ENCODE data around the gene UBAP1L.
"Not testable (repeated sequence)": the region's sequence is repeated elsewhere in the genome, so short reads cannot be mapped to it uniquely, and the experiment has no call there.

UBAP1L gene

DNA sequence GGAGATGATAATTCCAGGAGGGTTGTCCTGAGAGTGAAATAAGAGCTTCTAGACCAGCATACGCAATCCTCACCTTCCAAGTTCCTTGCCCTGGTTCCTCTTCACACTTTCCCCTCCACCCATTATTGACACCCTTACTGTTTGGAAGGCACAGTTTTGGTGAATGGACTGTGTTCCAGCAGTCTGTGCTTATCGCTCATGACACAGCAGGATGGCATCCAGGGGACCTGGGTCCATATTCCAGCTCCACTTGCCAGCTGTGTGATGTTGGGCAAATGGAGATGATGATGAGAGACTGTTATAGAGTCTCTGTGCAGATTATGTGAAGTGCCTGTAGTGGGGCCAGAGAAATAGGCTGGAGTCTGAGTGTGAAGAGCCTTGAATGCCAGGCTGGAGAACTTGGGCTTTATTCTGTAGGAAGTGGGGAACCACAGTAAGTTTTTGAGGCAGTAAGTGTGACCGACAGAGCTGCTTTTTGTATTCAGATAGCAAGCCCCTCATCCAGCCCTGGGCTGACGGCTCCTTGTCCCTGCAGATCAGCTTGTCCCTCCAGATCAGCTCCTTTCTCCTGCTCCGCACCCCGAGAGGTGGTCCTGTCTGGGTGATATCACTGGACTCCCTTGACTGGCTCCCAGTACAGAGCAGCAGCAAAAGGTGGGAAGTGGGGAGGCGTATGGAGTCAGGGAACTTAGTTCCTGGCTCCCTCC, 30.3 kb downstream of the UBAP1L start:
- DNase-seq (ENCODE audit: low spot score), result no peak

DNA sequence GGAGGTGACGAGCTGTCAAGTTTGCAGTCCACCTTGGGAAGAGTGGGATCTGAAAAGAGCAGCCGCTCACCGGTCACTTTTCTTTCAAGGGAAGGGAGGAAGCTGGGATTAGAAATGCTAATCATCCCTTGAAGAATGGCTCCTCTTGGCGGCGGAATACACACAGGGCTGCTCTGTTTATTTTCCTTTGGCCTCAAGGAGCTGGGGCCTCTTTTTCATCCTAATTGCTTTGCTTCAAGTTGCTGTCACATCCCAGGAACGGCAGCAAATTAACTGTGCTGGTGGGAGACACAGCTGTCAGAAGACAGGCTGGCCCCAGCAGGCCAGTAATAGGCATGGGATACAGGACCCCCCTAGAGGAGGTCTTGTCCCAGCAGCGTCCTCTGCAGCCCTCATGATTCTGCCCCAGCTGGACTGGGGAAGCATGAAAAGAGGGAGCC, 31.7 kb downstream of the UBAP1L start:
- peak; percentile 43 for DNase-seq (ENCODE audit: low spot score)

DNA sequence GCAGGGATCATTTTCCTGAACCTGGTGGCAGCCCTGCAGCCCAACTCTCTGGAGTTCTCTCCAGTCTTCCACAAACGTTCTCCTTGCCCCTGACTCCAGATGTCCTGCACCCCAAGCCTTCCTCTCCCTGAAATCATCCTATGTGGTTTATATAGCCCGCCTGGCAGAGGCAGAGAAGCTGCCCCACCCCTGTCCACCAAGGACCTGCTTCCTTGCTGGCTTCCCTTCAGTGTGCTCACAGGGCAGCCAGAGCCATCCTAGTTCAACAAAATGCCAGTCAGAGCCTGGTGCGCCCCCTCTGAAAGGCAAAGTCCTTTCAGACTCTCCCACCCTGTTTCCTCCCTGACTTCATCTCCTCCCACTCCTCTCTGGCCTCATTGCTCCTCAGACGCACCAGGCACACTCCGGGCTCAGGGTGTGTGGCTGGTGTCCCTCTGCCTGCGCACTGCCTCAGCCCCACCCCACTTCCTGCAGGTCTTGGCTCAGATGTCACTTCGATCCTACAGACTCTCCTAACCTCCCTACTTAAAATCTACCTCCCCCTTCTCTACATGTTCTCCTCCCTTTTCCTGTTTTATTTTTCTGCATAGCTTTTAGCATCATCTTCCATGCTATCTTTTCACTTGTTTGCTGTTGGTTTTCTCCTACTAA, 32.6 kb downstream of the UBAP1L start:
- no peak for DNase-seq (ENCODE audit: low spot score)

DNA sequence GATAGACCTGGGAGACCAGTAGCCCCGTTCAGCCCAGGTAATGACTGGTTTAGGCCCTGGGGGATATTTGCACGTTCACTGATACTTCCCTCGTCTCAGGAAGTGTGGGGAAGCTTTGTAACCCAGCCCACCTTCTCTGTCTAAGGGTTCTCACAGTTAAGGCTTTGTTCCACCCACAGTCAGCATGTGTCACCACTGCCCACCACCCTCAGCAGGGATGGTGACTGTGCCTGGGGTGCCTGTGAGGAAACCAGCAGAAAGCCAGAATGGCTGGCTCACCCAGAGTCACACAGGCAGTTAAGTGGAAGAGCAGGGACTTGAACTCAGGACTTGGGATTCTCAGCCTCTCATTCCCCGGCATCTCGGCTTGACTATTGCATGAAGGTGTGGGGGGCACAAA, 33.2 kb downstream of the UBAP1L start:
- DNase-seq (ENCODE audit: low spot score), result no peak

DNA sequence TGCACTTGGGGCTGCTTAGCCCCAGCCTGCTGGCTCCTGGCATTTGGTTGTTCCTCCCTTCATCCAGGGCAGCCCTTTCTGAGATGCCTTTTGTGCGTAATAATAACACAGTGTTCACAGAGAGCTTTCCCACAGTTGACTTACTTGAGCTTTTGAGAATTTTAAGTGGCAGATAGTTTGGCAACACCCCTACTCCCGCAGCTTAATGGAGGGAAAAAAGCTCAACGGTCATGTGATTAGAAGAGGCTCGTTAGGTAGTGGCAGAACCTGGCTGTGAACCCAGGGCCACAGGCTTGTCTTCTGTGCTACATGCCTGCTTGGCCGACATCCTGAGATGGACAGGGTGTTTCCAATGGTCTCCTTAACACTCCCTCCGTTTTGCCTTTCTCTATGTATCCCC, 33.7 kb downstream of the UBAP1L start:
- DNase-seq (ENCODE audit: low spot score), result no peak

DNA sequence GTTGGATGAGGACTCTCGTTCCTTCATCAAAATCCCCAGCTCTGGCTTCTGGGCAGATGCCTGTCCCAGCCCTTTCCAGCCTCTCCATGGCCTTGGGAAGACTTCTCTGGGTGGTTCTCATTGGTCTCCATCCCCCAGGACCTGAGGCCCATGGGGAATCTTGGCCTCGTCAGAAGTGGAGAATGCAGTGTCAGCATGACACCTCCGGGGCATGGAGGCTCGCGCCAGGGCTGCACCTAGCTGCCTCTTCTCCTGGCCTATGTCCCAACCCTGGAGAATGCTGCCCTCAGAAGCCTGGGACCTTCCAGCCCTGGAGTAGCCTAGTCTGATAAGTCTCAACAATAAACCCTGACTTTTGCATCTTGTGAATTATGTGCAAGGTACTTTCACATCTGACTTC, 35.4 kb downstream of the UBAP1L start:
- no peak for DNase-seq (ENCODE audit: low spot score)

DNA sequence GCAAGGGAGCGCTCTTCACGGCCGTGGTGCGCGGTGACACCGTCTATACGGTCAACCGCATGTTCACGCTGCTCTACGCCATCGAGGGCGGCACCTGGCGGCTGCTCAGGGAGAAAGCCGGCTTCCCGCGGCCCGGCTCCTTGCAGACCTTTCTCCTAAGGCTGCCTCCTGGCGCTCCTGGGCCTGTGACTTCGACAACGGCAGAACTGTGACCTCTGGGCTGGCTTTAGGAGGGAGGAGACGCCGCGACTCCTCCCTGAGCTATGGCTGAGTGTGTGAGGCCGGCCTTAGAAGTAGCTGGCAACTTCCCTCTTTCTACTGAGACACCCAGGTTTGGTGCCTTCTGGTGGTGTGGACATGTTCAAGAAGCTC, 37.0 kb downstream of the UBAP1L start:
- DNase-seq (ENCODE audit: low spot score), result no peak

DNA sequence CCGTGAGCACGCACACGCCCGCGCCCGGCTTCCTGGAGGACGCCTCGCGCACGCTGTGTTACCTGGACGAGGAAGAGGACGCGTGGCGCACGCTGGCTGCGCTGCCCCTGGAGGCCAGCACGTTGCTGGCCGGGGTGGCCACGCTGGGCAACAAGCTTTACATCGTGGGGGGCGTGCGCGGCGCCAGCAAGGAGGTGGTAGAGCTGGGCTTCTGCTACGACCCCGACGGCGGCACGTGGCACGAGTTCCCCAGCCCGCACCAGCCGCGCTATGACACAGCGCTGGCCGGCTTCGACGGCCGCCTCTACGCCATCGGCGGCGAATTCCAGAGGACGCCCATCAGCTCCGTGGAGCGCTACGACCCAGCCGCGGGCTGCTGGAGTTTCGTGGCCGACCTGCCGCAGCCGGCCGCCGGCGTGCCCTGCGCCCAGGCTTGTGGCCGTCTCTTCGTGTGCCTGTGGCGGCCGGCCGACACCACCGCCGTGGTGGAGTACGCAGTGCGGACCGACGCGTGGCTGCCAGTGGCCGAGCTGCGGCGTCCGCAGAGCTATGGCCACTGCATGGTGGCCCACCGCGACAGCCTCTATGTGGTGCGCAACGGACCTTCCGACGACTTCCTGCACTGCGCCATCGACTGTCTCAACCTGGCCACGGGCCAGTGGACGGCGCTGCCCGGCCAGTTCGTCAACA, 37.6 kb downstream of the UBAP1L start:
- no peak for DNase-seq (ENCODE audit: low spot score)

DNA sequence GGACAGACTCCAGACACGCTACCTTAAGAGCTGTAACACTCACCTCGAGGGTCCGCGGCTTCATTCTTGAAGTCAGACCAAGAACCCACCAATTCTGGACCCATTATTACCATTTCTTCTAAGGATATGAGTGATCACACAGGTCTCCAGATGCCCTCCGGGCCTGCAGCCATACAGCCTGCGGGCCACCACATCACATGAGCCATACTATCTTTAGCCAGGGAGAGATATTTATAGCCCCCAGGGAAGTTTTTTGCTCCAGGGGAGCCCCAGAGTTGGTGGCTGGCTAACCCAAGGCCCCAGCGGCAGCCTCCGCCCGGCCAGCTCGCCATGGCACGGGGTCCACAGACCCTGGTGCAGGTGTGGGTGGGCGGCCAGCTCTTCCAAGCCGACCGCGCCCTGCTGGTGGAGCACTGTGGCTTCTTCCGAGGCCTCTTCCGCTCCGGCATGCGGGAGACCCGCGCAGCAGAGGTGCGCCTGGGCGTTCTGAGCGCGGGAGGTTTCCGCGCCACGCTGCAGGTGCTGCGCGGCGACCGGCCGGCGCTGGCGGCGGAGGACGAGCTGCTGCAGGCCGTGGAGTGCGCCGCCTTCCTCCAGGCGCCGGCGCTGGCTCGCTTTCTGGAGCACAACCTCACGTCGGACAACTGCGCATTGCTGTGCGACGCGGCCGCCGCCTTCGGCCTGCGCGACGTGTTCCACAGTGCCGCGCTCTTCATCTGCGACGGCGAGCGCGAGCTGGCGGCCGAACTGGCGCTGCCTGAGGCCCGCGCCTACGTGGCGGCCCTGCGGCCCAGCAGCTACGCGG, 38.3 kb downstream of the UBAP1L start, which contains the start of gene KBTBD13:
Gene KBTBD13 (plus strand): TSS at position 261 of the 805 bp plus-strand sequence. CDS start 70 bp downstream, at position 331.
- no peak for DNase-seq (ENCODE audit: low spot score)

DNA sequence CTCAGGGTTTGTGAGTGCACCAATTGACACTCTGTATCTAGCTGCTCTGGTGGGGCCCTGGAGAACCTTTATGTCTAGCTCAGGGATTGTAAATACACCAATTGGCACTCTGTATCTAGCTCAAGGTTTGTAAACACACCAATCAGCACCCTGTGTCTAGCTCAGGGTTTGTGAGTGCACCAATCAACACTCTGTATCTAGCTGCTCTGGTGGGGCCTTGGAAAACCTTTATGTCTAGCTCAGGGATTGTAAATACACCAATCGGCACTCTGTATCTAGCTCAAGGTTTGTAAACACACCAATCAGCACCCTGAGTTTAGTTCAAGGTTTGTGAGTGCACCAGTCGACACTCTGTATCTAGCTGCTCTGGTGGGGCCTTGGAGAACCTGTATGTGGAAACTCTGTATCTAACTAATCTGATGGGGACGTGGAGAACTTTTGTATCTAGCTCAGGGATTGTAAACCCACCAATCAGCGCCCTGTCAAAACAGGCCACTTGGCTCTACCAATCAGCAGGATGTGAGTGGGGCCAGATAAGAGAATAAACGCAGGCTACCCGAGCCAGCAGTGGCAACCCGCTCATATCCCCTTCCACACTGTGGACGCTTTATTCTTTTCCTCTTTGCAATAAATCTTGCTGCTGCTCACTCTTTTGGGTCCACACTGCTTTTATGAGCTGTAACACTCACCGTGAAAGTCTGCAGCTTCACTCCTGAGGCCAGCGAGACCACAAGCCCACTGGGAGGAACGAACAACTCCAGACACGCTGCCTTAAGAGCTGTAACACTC, 39.2 kb downstream of the UBAP1L start:
- DNase-seq (ENCODE audit: low spot score), result not testable (repeated sequence)

DNA sequence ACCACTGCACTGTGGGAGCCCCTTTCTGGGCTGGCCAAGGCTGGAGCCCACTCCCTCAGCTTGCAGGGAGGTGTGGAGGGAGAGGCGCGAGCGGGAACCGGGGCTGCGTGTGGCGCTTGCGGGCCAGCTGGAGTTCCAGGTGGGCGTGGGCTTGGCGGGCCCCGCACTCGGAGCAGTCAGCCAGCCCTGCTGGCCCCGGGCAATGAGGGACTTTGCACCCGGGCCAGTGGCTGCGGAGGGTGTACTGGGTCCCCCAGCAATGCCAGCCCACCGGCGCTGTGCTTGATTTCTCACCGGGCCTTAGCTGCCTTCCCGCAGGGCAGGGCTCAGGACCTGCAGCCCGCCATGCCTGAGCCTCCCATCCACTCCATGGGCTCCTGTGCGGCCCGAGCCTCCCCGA, 40.1 kb downstream of the UBAP1L start:
- not testable (repeated sequence) for DNase-seq (ENCODE audit: low spot score)

DNA sequence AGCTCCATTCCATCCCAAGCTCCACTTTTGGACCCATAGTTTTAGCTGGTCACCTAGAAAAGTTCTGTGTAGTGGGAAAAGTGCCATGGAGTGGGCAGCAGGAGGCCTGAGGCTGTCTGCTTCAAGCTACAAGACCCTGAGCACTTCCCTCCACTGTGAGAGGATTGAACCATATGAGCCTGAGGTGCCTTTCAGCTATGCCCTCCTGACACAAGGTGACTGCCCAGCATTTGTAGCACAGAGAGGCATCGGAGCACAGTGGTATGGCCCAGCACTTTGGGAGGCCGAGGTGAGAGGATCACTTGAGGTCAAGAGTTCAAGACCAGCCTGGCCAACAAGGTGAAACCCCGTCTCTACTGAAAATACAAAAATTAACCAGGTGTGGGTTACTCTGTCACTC, 42.4 kb downstream of the UBAP1L start:
- DNase-seq (ENCODE audit: low spot score), result no peak

DNA sequence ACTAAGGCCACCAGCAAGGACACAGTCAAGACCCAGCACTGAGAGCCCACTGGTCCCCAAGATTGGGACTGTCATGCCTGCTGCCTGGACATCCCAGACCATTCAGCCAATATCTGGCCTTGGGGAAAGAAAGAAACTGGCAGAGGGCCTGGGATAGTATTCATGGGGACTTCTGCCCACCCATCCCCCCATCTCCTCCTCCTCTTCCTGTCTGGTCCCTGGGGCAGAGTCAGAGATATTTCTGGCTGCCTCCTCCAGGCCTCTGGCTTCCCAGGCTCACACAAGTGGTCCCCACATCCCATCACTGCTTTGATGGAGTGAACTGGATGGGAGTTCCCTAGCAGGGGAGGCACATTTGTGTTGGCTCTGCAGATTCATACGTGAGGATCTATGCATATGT, 43.0 kb downstream of the UBAP1L start:
- no peak for DNase-seq (ENCODE audit: low spot score)

DNA sequence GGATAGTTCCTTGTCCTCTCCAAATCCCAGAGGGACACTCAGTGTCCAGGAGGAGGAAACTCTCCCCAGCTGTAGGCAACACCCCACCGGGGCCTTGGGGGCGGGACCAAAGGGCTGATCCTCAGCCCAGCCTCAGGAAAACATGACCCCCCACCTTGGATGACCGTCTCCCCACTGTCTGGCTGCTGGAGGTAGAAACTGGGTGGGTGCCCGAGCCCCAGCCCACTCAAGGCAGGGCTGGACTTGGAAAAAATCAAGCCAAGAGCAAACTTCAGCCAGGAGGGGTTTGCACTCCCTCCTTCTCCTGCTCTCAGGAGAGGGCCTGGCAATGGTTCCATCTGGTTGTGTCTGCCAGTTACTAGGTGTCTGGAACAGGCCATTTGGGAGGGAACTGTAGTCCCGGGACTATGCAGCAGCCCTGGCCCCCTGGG, 43.6 kb downstream of the UBAP1L start:
- no peak for DNase-seq (ENCODE audit: low spot score)

DNA sequence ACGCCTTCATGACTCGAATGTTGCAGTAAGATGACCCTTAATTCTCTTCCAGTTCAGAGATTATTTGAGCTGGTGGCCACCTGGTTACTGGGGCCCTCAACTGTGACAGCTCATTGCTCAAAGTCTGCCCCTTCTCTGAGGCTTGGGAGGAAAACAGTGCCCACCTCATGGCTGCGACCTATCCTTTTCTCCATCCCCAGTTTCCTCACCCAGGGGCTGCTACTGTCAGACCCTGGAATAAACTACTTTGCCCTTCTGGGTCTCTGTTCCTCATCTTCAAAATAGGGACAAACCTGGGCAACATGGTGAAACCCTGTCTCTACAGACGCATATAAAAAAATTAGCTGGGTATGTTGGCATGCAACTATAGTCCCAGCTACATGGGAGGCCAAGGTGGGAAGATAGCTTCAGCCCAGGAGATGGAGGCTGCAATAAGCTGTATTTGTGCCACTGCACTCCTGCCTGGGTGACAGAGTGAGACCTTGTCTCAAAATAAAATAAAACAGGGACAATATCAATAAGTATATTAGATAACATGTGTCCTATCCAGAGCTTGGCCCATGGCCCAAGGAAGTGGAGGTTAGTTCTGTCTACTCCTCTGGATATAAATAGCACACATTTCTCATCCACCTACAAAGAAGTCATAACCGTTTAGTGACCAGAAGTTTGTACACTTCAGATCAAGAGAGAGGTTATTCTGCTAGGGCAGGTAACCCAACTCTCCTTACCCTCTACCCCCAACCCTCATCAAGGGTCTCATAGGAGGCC, 45.0 kb downstream of the UBAP1L start:
- no peak for DNase-seq (ENCODE audit: low spot score)

DNA sequence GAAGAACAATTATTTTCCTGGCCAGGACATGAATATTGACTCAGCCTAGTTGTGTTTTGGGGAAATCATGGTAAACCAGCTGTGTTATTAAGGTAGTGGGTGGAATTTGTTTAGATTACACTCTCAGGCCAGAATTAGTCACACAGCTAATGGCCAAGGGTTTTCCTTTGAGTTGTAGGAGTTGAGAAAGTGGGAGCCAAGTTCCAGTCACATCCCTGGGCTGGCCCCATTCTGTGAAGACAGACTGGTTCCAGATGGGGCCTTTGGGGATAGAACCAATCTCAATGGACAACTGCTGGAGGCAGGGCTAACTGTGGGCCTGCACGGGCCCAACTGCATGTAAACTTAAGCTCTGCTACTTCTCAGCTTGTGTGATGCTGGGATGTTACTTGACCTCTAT, 45.8 kb downstream of the UBAP1L start:
- no peak for DNase-seq (ENCODE audit: low spot score)

DNA sequence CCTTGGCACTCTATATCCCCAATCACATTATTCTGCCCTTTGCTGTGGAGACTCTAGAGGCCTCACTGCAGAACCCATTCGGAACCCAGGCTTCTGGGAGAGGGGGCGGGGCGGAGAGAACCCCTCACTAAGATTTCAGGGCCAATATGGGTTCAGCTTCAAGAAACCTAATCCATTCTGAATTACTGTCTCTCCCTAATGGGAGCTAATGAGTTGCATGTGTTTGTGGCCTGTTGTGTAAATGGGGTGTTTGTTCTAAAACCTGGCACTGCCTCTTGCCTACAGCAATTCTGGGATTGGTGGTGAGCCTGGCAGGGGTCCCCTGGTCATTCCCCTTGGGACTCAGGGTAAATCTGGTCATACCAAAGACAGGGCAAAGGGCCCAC, 46.6 kb downstream of the UBAP1L start:
- DNase-seq (ENCODE audit: low spot score), result no peak

DNA sequence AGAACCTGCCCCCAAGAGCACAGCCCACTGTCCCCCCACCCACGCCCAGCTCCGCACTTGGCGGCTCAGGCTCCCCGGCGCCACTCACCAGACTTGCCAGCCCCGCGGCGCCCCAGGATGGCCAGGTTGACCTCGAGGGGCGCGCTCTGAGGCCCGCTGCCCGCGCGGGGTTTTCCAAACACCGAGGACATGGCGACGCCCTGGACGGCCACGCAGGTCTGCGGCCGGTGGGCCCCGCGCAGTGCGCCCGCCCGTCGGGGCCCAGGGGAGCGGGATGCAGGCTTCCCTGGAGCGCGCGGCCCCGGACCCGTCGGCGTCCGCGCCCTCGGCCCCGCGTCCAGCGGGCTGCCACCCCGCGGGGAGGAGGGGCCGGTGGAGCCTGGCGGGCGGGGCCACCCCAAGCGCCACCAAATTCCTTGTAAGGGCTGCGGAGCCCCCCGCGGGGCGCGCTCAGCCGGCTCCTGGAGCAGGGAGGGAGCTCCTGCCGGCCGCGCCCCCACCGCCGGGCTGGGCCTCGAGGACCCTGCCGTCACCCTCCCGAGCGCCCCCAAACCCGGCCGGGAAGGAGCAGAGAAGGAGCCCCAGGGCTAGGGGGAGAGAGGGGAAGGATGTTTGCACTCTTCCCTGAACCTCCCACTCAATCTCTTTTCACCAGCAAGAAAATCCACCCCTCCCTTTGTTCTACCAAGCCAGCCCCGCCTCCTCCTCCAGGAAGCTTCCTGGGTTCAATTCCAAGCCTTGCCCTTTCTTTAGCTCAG, 47.2 kb downstream of the UBAP1L start, which contains the start of gene RASL12:
Gene RASL12 (minus strand): TSS at position 347 of the 758 bp plus-strand sequence. CDS start 156 bp downstream, at position 191.
- DNase-seq (ENCODE audit: low spot score), result no peak

DNA sequence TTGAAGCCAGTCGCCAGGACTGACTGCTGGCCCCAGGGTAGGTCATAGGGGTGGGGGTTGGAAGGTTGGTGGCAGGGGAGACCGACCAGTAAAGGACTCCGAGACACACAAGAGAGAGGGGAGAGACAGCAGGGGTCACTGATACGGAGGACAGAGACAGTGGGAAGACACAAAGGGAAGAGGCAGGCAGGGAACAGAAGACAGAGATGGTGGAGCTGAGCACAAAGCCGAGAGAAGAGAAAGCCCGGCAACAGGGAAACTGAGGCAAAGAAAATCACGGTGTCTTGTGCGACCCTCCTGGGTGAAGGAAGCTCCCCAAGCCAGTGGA, 47.7 kb downstream of the UBAP1L start:
- no peak for DNase-seq (ENCODE audit: low spot score)
